Mesothelial cell of epicardium (in vitro differentiated cells): ENCODE measurements around the gene TMEM229B. TPM values are rescaled to one million over a fixed set of nuclear protein-coding genes. Genes with fewer than 3 reads are reported as not detected.

Source experiments
- DNase-seq, 2 experiments: peaks; one replicate each; pipeline ENCODE4 v3.0.0; 2021; ENCODE audit warnings: low spot score in 2 of 2; ENCODE audit not compliant: unreplicated experiment in 2 of 2
- H3K27ac Mint-ChIP-seq: 2 replicates; pipeline ENCODE4 v1.8.0; 2021; ENCODE audit warnings: mixed read lengths
- H3K27me3 Mint-ChIP-seq: 2 replicates; pipeline ENCODE4 v1.8.0; 2021; ENCODE audit warnings: low read depth, mixed read lengths
- H3K36me3 Mint-ChIP-seq: 2 replicates; pipeline ENCODE4 v1.8.0; 2021; ENCODE audit warnings: mixed read lengths
- H3K4me1 Mint-ChIP-seq: 2 replicates; pipeline ENCODE4 v1.8.0; 2021; ENCODE audit warnings: mixed read lengths
- H3K4me3 Mint-ChIP-seq: 2 replicates; pipeline ENCODE4 v1.8.0; 2021; ENCODE audit warnings: mild to moderate bottlenecking, moderate library complexity, mixed read lengths
- H3K9me3 Mint-ChIP-seq: 2 replicates; pipeline ENCODE4 v1.8.0; 2021; ENCODE audit warnings: mixed read lengths
- total RNA-seq: library from RNA; stranded (reverse); gene quantifications from 3 replicates; pipeline ENCODE4 v1.2.1, GENCODE V29; 2021
- TF ChIP-seq, protein P1 (sequence below): fragments of 200-600 bp; sonication (generic); IDR thresholded peaks from one replicate; pipeline ENCODE4 v1.5.0; 2021; ENCODE audit warnings: antibody characterized with exemption; ENCODE audit not compliant: unreplicated experiment

TMEM229B gene
- total RNA-seq, 1 donor from 2014 or later = 0.83 TPM

DNA sequence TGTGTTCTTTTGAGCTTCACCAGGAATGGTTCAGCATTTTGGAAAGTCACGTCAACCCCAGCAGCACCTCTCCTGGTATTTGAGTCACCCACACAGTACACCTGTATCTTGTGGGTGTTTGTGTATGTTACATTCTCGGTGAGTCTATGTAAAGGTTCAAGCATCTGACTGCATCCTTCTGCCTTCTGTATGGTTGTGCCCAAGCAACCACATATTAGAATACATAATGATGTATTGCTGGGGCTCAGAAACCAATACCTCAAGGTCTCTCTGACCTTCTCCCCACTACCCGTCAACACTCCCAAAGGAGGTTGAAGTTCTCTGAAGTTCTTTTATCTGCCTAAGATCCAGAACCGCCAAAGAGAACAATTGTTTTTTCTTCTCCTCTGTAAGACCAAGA, 9.2 kb upstream of the TMEM229B start:
- no peak for DNase-seq
- TF ChIP-seq, protein P1, sequence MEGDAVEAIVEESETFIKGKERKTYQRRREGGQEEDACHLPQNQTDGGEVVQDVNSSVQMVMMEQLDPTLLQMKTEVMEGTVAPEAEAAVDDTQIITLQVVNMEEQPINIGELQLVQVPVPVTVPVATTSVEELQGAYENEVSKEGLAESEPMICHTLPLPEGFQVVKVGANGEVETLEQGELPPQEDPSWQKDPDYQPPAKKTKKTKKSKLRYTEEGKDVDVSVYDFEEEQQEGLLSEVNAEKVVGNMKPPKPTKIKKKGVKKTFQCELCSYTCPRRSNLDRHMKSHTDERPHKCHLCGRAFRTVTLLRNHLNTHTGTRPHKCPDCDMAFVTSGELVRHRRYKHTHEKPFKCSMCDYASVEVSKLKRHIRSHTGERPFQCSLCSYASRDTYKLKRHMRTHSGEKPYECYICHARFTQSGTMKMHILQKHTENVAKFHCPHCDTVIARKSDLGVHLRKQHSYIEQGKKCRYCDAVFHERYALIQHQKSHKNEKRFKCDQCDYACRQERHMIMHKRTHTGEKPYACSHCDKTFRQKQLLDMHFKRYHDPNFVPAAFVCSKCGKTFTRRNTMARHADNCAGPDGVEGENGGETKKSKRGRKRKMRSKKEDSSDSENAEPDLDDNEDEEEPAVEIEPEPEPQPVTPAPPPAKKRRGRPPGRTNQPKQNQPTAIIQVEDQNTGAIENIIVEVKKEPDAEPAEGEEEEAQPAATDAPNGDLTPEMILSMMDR = no peak
- H3K36me3 Mint-ChIP-seq = peaks cover 7% of the 10 kb centered on the region
- no peak overlapping the region for H3K4me3 Mint-ChIP-seq
- H3K9me3 Mint-ChIP-seq = peaks cover 11% of the 10 kb centered on the region
- peaks cover 3% of the 10 kb centered on the region for H3K27me3 Mint-ChIP-seq
- H3K4me1 Mint-ChIP-seq = no peaks in the 10 kb centered on the region
- no peak overlapping the region for H3K27ac Mint-ChIP-seq

DNA sequence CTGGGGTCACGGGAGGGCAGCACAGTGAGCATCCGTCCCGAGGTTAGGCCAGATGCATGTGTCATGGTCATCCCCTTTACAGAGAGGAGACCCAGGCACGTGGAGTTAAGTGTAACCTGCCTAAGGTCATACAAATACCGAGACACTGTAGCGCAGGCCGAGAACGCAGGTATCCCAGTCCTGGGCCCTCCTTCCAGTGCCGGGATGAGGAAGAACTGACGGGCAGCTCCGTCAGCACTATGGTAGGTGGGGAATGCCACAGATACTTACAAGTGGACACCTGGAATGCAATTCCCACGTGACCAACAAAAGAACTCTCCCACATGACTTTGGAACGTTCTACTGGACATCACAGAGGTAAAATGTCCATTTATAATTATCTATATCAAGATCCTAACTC, 8.7 kb upstream of the TMEM229B start:
- H3K4me1 Mint-ChIP-seq = peaks cover 1% of the 10 kb centered on the region
- TF ChIP-seq, protein P1 = no peak
- H3K4me3 Mint-ChIP-seq = no peak overlapping the region
- H3K9me3 Mint-ChIP-seq = peaks cover 14% of the 10 kb centered on the region
- no peak for DNase-seq
- peaks cover 3% of the 10 kb centered on the region for H3K27me3 Mint-ChIP-seq
- peaks cover 8% of the 10 kb centered on the region for H3K36me3 Mint-ChIP-seq
- no peak overlapping the region for H3K27ac Mint-ChIP-seq

DNA sequence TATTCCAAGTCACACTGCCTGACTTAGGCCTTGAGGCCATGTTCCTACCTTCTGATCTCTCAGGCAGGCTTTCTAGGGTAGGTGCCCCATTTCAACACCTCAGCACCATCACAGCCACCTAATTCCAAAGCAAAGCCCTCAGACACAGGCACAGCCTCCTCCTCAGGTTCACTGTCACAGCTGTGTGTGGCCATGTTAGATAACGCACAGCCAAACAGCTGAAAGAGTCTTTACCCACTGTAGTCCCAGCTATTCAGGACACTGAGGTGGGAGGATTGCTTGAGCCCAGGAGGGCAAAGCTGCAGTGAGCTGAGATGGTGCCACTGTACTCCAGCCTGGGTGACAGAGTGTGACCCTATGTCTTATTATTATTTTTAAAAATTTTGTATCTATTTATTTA, 7.3 kb upstream of the TMEM229B start:
- Mint-ChIP-seq H3K27ac (no peak overlapping the region), H3K36me3 (peaks cover 8% of the 10 kb centered on the region), H3K27me3 (peaks cover 5% of the 10 kb centered on the region), H3K4me3 (no peak overlapping the region), H3K9me3 (peaks cover 14% of the 10 kb centered on the region), H3K4me1 (peaks cover 5% of the 10 kb centered on the region)
- TF ChIP-seq, protein P1 = no peak
- no peak for DNase-seq

DNA sequence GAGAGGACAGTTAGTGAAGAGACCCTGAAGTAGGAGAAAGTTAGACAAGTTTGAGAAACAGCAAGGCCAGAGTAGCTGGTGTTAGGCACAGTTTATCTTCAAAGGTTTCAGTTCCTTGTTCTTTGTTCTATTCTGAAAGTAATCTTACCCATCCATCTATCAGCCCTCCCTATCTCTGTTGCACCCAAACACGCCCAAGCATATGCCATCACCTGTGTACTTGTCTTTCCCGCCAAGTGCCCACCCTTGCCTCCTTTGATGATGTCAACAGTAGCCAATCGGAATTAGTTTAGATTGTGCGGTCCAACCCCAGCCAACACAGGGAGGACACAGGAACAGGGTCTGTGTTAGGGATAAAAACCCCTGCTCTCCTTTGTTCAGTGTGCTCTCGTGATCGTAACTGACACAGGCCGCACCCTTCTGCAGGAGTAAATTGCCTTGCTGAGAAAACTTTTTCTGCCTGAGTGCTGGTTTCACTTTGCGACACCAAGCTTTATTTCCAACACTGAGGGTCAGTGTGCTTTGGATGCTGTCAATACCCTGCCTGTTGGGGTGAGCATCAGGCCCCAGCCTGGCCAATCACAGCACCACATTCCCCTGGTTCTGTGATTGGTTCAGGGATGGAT, 4.7 kb upstream of the TMEM229B start:
- H3K4me1 Mint-ChIP-seq = peaks cover 5% of the 10 kb centered on the region
- TF ChIP-seq, protein P1 = no peak
- peaks cover 7% of the 10 kb centered on the region for H3K27me3 Mint-ChIP-seq
- H3K27ac Mint-ChIP-seq = no peak overlapping the region
- DNase-seq = no peak
- peaks cover 8% of the 10 kb centered on the region for H3K36me3 Mint-ChIP-seq
- H3K4me3 Mint-ChIP-seq = no peak overlapping the region
- H3K9me3 Mint-ChIP-seq = peaks cover 14% of the 10 kb centered on the region

DNA sequence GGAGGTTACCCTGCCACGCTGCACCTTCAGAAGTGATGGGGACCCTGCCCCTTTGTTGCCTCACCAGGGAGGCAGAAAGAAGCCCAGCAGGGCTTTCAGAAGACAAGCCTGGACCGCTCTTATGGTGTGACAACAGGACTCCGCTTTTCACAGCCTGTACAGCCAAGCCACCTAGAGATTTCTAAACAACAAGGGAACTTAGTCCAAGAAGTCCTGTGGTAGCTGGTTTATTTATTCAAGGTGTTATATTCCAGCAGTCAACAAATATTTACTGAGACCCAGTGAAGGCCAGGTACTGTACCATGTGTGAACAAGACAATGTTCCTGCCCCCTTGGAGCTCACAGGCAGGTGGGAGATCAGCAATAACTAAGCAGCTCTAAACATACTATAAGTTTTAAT, 4.0 kb upstream of the TMEM229B start:
- peaks cover 8% of the 10 kb centered on the region for H3K36me3 Mint-ChIP-seq
- peaks cover 4% of the 10 kb centered on the region for H3K27me3 Mint-ChIP-seq
- H3K27ac Mint-ChIP-seq = no peak overlapping the region
- H3K4me1 Mint-ChIP-seq = peaks cover 5% of the 10 kb centered on the region
- TF ChIP-seq, protein P1 = no peak
- DNase-seq = no peak
- no peak overlapping the region for H3K4me3 Mint-ChIP-seq
- peaks cover 14% of the 10 kb centered on the region for H3K9me3 Mint-ChIP-seq
